Ecto neural progenitor cell (in vitro differentiated cells): Measurements from ENCODE around the gene NUP93.
"Not testable (repeated sequence)": the region's sequence is repeated elsewhere in the genome, so short reads cannot be mapped to it uniquely, and the experiment has no call there.

Source experiments
- DNase-seq: peaks from one replicate; pipeline ENCODE4 v3.0.0-alpha.2; 2018; ENCODE audit warnings: low spot score

NUP93 gene

DNA sequence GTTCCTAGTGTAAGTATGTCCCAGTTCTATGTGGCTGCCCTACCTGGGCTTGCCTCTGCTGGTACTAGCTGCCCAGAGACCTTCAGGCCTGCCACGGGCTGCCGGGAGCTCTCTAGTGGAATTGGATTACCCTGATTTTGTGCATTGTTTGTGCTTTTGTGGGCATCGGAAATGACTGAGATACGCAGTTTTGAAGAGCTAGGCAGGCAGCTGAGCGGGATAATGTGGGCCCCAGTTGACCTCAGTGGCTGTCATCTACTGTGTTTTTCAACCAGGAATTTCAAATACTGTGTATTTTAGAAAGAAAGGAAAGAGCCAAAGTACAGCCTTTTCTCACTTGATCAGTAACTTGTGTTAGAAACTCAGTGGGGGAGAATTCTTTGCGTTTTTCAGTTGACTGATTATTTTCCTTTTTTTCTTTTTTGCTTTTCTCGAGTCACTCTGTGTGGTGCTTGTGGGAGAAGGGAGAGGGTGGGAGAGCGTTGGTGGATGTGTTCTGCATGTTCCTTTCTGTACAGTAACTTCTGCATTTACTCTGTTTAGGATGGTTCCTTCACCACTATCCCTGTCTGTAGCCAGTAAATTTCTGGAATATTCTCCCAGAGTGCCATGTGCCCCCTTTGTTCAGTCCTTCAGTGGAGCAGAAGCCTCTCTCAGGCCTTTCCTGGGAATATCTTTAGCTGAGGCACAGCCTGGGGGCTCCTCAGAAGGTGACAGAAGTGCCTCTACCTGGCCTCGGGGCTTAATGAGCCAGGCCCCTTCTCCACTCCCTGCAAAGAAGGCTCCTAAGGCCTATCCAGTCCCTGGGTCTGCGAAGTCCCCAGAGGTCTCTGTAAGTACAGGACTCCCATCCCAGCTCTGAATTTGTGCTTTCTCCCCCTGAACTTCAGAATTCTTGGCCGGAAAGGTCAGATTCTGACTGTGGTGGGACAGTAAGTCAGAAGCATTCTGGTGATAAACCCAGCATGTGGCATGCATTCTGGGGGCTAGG is 120.1 kb downstream of the NUP93 start:
- DNase-seq = no peak

DNA sequence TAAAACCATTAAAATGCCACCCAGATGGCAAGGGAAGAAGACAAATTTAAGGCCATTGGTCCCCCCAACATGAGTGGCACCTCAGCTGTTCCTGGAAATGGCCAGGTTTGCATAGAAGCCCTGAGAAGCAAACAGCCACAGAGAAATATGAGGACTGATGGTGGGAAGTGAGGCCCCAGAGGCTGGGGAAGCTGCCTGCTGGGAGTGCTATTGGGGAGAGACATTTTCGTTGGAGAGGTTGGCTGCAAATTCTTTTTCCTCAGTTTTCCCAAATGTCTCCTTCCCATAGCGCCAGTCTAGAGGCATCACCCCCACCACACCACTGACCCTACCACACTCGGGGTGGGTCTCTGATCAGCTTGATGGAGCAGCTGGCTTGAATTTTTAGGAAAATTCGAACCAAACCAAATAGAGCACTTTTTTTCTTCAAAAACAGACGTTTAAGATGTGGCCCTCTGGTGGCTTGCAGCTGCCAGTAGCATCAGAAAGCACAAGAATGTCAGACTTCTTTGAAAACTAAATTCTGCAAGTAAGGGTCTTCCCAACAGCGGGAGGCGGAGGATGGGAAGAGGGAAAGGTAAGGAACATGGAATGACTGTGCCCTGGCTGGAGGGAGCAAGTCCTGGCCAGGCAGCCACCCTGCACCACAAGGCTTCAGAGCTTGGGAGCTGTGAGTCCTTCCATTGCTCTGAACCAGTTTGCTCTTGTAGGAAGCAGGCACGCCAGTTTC is 121.9 kb downstream of the NUP93 start:
- no peak for DNase-seq

DNA sequence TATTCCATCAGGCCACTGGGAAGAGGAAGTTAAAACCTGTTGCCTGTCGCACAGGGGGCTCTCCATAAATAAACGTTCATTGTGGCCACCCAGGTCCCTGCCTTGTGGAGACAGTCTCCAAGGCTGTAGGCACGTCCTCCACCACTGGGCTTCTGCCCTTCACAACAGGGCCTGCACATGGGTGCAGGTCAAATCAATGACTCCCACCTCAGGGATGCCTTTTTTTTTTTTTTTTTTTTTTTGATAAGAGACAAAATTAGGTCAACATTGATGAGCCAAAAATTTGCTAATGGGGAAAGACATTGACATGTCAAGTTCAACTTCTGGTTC is 122.4 kb downstream of the NUP93 start:
- DNase-seq = no peak

DNA sequence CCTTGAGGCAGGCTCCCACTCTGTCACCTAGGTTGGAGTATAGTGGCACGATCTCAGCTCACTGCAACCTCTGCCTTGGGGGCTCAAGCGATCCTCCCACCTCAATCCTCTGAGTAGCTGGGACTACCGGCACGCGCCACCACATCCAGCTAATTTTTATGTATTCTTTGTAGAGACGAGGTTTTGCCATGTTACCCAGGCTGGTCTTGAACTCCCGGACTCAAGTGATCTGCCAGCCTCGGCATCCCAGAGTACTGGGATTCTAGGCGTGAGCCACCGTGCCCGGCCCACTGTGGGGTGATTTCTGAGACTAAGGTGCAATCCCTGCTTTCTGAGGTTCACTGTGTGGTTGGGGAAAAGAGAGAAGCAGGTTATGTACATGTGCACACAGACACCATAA is 123.0 kb downstream of the NUP93 start:
- no peak for DNase-seq

DNA sequence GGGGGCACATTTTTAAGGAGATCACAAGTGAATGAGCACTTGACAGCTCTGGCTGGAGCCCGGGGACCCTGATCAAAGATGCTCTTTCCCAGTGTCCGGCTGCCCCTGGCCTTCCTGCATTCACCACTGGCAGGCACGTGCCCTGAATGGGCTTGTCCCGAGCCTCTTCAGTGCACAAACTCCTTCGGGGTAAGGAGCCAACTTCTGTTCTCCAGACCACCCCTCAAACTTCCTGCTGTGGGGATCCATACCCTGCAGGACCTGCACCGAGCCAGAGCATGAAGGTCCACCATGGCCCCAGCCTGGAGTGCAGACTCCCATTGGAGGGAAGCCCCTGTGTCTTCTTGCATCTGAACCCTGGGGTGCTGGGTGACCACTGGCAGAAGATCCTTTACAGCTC is 125.3 kb downstream of the NUP93 start:
- no peak for DNase-seq

DNA sequence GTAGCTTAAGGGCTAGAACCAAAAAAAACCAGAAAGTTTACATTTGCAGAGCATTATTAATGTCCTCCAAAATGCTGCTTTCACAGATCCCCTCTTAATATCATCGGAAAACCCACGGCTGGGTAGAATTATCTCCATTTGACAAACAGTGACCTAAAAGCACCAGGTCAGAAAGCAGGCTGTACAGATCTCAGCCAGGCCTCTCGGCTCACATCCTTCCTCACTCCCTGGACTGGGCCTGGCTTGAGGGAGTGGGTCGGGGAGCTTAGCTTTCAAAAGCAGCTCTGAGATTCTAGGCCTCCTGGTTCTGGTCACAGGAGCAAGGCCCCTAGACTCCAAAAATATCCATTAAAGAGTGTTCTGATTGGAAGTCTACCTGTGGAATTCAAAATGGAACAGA is 126.0 kb downstream of the NUP93 start:
- DNase-seq = no peak

DNA sequence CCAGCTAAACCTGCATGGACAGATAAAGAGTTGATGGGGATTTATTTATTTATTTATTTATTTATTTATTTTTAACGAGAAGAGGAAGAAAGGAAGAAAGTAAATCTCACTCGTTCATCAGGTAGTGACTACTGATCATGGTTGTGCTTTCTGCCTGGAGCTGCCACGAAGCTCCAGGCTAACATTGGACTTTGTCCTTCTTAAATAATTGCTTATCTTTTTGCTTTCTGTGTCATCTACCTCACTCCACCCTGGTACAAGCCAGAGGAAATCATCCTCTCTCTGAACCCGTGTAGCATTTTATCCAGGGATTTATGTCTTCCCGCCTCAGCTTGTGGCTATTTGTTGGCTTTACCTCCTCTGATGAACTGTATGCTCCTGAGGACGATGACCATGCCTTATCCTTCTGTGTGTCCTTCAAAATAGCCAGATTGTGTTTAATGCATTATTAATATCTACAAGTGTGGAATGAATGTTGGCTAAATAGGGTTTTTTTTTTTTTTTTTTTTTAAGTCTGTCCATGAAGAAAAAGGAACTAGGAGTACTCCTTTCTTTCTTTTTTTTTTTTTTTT is 127.0 kb downstream of the NUP93 start:
- DNase-seq = no peak

DNA sequence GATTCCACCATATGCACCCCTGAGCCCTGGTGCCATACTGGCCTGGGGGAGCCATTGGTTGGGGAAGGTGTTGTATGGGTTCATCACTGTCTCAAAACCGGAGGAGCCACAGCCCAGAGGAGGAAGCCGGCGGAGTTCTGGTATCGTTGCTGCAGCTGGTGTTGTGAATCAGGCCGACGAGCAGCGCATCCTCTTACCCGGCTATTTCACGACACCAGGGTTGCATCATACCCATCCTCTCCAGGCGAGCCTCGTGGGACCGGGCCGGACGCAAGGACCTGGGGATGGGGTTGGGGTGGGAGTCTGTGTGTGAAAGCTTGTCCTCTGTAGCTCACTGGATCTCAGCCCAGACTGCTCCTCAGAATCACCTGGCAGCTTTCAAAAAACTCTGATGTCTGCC is 128.4 kb downstream of the NUP93 start:
- no peak for DNase-seq

DNA sequence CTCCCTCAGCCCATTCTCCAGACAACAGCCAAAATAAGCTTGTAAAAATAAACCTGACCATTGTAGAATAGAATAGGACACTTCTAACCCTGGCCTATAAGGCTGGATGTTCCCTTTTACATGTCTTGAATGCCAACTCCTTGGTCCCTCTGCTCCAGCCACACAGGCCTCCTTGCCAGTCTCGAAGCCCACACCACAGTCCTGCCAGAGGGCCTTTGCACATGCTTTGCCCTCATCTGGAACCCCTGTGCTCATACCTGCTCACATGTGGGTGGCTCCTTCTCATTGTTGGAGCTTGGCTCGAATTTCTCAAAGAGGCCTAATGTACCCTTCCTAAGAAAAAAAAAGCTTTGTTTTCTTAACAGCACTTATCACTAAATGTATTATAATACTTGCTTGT is 129.7 kb downstream of the NUP93 start:
- no peak for DNase-seq

DNA sequence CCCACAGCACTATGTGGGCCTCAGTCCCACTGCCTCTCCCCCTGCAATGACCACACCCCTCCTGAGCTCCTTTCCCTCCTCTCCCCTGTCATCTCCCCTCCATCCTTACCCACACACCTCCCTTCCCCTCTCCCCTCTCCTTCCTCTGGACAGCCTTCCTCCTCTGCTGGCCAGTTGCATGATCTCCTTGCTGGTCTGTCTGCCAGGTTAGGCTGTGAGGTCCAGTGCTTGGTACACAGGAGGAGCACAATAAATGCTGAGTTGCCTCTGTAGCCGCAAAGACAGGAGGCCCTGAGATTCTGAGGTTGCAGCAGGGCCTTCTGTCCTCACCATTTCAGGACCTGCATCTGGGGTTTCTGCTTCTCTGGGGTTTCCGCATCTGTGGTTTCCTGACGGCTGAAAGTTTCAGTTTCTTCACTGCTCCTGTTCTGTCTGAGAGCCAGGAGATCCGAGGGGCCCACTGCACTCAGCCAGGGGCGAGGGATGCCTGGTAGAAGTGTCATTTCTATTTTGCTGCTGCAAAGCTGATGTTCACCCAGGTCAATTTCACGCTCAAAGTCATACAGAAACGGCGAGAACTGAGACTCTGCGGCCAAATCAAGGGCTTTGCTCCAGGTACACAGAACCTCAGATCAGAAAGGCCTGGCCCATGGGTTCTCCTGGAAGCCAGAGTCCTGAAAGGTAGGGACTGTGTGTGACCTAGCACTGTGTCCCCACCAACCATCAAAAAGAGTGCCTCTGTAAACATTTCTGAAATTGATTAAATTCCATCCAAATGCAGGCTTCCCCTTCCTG is 130.5 kb downstream of the NUP93 start:
- no peak for DNase-seq

DNA sequence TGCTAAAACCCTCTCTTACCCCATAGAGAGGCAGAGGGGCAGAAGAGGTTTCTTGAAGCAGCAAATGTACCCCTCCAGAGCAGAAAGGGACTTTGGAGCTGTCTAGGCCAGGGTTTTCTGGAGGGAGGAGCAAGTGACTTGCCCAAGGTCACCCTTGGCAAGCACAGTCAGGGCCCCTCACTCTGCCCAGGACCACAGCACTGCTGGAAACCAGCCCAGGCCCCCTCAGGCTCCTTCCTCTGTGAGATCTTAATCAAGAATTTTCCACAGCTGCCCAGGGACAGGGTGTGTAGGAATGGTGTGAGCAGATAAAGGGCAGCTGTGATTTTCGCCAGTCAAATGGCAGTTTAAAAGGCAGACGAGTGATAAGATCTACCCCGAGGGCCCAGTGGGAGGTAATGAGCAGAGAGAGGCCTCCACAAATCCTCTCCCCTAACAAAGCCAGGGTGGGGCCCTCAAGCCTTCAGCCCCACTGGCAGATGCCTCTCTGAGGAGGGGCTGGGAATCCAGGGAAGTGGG is 131.2 kb downstream of the NUP93 start:
- peak; percentile 71 for DNase-seq

DNA sequence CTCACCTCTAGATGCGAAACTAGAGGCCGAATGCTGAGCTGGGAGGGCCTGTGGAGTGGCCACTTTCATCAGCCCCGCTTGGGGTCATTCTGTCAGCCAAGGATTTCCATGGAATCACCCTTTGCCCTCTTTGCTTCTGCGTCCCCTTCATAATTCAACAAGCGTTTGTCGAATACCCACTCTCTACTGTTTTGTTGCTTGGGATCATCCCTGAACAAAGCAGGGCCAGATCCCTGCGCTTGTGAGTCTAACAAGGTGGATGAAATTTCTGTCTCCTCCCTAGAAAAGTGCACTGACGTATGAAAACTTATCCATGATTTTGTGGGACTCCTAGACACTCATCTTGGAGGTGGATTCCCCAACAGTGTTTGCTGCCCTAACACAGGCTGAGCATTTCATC is 131.8 kb downstream of the NUP93 start:
- no peak for DNase-seq

DNA sequence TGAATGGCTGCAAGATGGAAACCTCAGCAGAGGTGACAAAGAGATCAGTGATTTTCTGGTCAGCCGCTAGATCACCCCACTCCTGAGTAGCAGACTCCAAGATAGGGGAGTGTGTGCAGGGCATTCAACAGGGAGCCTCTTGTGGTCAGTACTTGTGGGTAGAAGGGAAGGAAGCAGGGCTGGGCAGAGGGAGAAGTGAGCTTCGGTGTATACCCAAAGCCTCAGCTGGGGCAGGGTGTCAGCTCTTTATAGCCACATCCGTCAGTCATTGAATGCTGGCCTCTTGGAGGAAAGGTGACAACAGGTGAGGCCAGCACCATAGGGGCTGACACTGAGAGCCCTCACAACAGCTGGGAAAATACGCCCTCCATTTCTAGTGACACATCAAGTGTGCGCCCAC is 132.8 kb downstream of the NUP93 start:
- no peak for DNase-seq

DNA sequence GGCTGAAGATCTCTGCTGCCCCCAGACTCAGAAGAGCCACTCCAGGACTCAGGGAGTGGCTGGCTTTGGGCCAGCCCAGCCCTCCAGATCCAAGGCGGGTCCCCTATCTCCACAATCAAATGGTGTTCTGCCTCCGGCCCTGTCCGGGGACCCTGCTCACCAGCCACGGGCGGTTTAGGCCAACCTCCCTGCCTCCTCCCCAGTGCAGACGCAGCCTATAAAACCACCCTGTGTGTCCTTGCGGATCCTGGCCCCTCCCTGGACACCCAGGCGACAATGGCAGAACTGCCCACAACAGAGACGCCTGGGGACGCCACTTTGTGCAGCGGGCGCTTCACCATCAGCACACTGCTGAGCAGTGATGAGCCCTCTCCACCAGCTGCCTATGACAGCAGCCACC is 135.0 kb downstream of the NUP93 start, which contains the start of gene SLC12A3:
Gene SLC12A3 (plus strand): TSS at position 248 of the 400 bp plus-strand sequence. CDS start 29 bp downstream, at position 277.
- no peak for DNase-seq

DNA sequence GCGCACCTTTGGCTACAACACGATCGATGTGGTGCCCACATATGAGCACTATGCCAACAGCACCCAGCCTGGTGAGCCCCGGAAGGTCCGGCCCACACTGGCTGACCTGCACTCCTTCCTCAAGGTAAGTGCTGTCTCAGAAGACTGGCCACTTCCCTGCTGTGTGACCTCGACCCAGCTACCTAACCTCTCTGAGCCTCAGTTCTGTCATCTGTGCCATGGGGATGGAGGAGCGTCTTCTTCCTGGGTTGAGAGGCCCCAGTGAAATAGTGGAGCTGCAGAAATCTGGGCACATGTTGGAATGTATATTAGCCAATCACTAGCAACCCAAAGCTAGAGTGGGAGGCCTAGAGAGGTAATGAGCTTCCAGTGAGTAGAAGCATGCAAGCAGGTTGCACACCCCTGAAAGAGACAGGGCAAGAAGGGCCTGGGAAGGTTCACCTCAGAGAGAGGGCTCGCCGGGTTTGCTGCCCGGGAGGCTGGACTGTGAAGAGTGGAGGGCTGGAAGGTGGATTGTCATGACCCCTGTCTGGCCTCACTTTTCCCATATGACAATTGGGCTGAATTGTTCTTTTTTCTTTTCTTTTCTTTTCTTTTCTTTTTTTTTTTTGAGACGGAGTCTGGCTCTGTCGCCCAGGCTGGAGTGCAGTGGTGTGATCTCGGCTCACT is 135.6 kb downstream of the NUP93 start:
- DNase-seq = no peak

DNA sequence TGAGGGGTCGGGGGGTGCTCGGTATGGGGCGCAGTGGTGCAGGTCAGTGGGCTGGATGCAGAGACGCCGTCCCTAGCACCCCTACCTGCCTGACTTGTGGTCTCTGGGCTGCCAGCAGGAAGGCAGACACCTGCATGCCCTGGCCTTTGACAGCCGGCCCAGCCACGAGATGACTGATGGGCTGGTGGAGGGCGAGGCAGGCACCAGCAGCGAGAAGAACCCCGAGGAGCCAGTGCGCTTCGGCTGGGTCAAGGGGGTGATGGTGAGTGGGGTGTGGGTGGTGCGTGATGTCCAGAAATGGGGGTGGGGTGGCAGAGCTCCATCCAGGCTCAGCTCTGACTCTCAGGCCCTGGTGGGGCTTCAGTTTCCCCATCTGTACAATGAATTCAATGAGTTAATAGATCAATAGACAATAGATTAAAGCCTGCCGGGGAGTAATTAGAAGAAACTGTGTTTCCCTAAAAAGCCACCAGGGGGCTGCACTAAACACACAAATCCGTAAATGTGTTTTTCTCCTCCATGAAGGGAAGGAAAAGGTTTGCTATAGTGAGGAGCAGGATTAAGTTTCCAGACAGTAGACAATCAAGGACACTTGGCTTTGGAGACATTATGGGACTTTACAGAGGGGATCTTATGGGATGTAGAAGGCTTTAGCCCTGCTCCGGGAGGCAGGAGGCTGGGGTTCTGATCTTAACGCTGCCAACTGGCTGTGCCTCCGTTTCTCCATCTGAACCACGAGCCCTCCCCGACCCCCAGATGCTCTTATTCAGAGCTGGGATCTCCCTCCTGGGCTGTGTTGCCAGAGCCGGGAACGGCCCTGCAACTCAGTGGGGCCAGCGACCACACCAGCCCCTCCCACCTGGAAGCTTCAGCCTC is 137.3 kb downstream of the NUP93 start:
- no peak for DNase-seq

DNA sequence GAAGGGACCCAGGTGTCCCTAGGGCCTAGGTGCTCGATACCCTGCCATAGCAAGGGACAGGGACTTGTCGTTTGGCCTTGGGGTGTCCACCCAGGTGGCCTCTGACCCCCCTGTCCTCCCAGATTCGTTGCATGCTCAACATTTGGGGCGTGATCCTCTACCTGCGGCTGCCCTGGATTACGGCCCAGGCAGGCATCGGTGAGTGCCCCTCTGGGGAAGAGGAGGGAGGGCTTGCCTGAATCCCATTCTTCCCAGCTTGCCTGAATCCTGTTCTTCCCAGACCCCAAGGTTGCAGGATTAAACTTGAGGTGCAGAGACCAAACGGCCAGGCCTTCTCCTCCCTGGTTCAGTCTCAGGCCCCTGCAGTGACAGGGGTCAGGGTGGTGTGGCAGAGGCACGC is 138.2 kb downstream of the NUP93 start:
- DNase-seq = no peak

DNA sequence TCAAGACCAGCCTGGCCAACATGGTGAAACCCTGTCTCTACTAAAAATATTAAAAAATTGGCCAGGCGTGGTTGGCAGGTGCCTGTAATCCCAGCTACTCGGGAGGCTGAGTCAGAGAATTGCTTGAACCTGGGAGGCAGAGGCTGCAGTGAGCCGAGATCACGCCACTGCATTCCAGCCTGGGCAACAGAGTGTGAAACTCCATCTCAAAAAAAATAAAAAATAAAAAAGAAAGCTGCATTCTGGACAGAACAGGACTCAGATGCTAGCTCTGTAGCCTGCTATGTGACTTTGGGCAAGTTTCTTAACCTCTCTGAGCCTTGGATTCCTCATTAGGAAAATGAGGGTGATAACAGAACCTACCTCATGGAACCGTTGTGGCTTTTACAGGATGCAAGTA is 138.8 kb downstream of the NUP93 start:
- not testable (repeated sequence) for DNase-seq

DNA sequence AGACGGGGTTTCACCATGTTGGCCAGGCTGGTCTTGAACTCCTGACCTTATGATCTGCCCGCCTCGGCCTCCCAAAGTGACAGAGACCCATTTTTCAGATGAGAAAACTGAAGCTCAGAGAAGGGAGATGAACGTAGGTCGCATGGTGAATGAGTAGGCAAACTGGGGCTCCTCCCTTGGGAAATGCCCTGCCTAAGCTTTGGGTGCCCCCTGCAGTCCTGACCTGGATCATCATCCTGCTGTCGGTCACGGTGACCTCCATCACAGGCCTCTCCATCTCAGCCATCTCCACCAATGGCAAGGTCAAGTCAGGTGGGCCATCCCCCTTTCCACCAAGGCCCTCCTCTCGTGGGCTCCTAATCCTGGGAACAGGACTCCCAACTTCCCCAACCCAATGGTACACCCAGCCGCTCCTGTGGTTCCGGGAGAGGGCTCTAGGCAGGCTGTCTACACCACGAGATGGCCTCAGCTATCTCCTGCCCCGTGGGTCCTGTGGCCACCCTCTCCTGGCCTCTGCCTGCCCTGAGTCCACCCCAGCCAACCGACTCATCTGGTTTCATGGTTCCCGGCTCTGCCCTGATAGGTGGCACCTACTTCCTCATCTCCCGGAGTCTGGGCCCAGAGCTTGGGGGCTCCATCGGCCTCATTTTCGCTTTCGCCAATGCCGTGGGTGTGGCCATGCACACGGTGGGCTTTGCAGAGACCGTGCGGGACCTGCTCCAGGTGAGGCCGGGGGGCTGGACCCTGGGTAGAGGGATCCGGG is 139.8 kb downstream of the NUP93 start:
- DNase-seq = no peak
